Astrocyte (in vitro differentiated cells and primary cell): ENCODE measurements around the gene MEP1A.

Experiments
- CTCF ChIP-seq: IDR thresholded peaks from 2 replicates; pipeline ENCODE4 v1.5.1; 2011; ENCODE audit warnings: low read depth, mild to moderate bottlenecking, inconsistent platforms, low read length, moderate library complexity; ENCODE audit not compliant: insufficient read depth
- EZH2 ChIP-seq: IDR thresholded peaks from 2 replicates; pipeline ENCODE4 v1.6.1; 2012; ENCODE audit warnings: mild to moderate bottlenecking, low read length, inconsistent platforms; ENCODE audit not compliant: insufficient read depth

GRCh38 chr6:46838033-46838432 lies 44.8 kb downstream of the MEP1A start:
- no peak for TF ChIP-seq EZH2
- no peak for TF ChIP-seq CTCF
